ENCODE data around the gene VEPH1. TPM values are rescaled to one million over a fixed set of nuclear protein-coding genes. Genes with fewer than 3 reads are reported as not detected.

VEPH1 gene
- total and polyA plus RNA-seq, 4 donors = 5.8 to 11.5 (median 8.4) TPM

GRCh38 chr3:157465741-157466140, 37.5 kb downstream of the VEPH1 start:
- no peaks in the 10 kb centered on the region for H3K4me1 ChIP-seq (ENCODE audit: control insufficient read depth, insufficient read depth, low read length)
- H3K27ac ChIP-seq (ENCODE audit: low read depth, low read length) = no peak overlapping the region
- WGBS (ENCODE audit: insufficient coverage) = no CpG with 5 or more reads among the region's 1 CpG

GRCh38 chr3:157464321-157464720, 38.9 kb downstream of the VEPH1 start:
- WGBS (ENCODE audit: insufficient coverage) = 78% methylated on average over 1 of the region's 3 CpGs

More at GRCh38 chr3:157465741-157466140, 37.5 kb downstream of the VEPH1 start:
- H3K27me3 ChIP-seq (ENCODE audit: control insufficient read depth, insufficient read depth, low read length) = no peaks in the 10 kb centered on the region
- H3K36me3 ChIP-seq (ENCODE audit: control insufficient read depth, insufficient read depth, low read length) = no peaks in the 10 kb centered on the region
- DNase-seq (ENCODE audit: low read depth in 4 of 6, low spot score in 6 of 6) = no peak
- H3K4me3 ChIP-seq (ENCODE audit: low read depth, low read length) = no peak overlapping the region
- H3K9me3 ChIP-seq (ENCODE audit: control insufficient read depth, insufficient read depth, low read length) = no peaks in the 10 kb centered on the region

GRCh38 chr3:157463816-157464215, 39.4 kb downstream of the VEPH1 start:
- no peak for DNase-seq (ENCODE audit: low read depth in 4 of 6, low spot score in 6 of 6)
- H3K4me1 ChIP-seq (ENCODE audit: control insufficient read depth, insufficient read depth, low read length) = no peaks in the 10 kb centered on the region
- H3K9me3 ChIP-seq (ENCODE audit: control insufficient read depth, insufficient read depth, low read length) = no peaks in the 10 kb centered on the region
- peak overlapping the region; percentile 65 for H3K27ac ChIP-seq (ENCODE audit: low read depth, low read length)
- no peaks in the 10 kb centered on the region for H3K36me3 ChIP-seq (ENCODE audit: control insufficient read depth, insufficient read depth, low read length)
- no peaks in the 10 kb centered on the region for H3K27me3 ChIP-seq (ENCODE audit: control insufficient read depth, insufficient read depth, low read length)
- 100% methylated on average over 1 of the region's 1 CpG for WGBS (ENCODE audit: insufficient coverage)
- no peak overlapping the region for H3K4me3 ChIP-seq (ENCODE audit: low read depth, low read length)

More at GRCh38 chr3:157464321-157464720, 38.9 kb downstream of the VEPH1 start:
- H3K4me3 ChIP-seq (ENCODE audit: low read depth, low read length) = no peak overlapping the region
- no peaks in the 10 kb centered on the region for H3K36me3 ChIP-seq (ENCODE audit: control insufficient read depth, insufficient read depth, low read length)
- peak overlapping the region; percentile 65 for H3K27ac ChIP-seq (ENCODE audit: low read depth, low read length)
- peak in 2 of 6 donors; percentile 14 to 38 for DNase-seq (ENCODE audit: low read depth in 4 of 6, low spot score in 6 of 6)
- no peaks in the 10 kb centered on the region for H3K4me1 ChIP-seq (ENCODE audit: control insufficient read depth, insufficient read depth, low read length)
- no peaks in the 10 kb centered on the region for H3K9me3 ChIP-seq (ENCODE audit: control insufficient read depth, insufficient read depth, low read length)
- H3K27me3 ChIP-seq (ENCODE audit: control insufficient read depth, insufficient read depth, low read length) = no peaks in the 10 kb centered on the region

- Histone ChIP-seq H3K4me3 (ENCODE audit: low read depth, low read length) (no peak overlapping the region), H3K9me3 (ENCODE audit: control insufficient read depth, insufficient read depth, low read length) (no peaks in the 10 kb centered on the region), H3K4me1 (ENCODE audit: control insufficient read depth, insufficient read depth, low read length) (no peaks in the 10 kb centered on the region), H3K27ac (ENCODE audit: low read depth, low read length) (no peak overlapping the region), H3K27me3 (ENCODE audit: control insufficient read depth, insufficient read depth, low read length) (no peaks in the 10 kb centered on the region), H3K36me3 (ENCODE audit: control insufficient read depth, insufficient read depth, low read length) (no peaks in the 10 kb centered on the region)
- DNase-seq (ENCODE audit: low read depth in 4 of 6, low spot score in 6 of 6) = no peak
- 79% methylated on average over 1 of the region's 2 CpGs for WGBS (ENCODE audit: insufficient coverage)
Measured at GRCh38 chr3:157460253-157460652, 43.0 kb downstream of the VEPH1 start.

GRCh38 chr3:157459706-157460105, 43.5 kb downstream of the VEPH1 start:
- WGBS (ENCODE audit: insufficient coverage) = 100% methylated on average over 1 of the region's 2 CpGs
- H3K9me3 ChIP-seq (ENCODE audit: control insufficient read depth, insufficient read depth, low read length) = no peaks in the 10 kb centered on the region
- H3K27ac ChIP-seq (ENCODE audit: low read depth, low read length) = no peak overlapping the region
- H3K36me3 ChIP-seq (ENCODE audit: control insufficient read depth, insufficient read depth, low read length) = no peaks in the 10 kb centered on the region
- H3K4me1 ChIP-seq (ENCODE audit: control insufficient read depth, insufficient read depth, low read length) = no peaks in the 10 kb centered on the region
- no peaks in the 10 kb centered on the region for H3K27me3 ChIP-seq (ENCODE audit: control insufficient read depth, insufficient read depth, low read length)
- H3K4me3 ChIP-seq (ENCODE audit: low read depth, low read length) = no peak overlapping the region
- DNase-seq (ENCODE audit: low read depth in 4 of 6, low spot score in 6 of 6) = no peak

GRCh38 chr3:157453824-157454223, 49.4 kb downstream of the VEPH1 start:
- H3K4me3 ChIP-seq (ENCODE audit: low read depth, low read length) = no peak overlapping the region
- no peak for DNase-seq (ENCODE audit: low read depth in 4 of 6, low spot score in 6 of 6)
- WGBS (ENCODE audit: insufficient coverage) = 100% methylated on average over 1 of the region's 1 CpG
- no peaks in the 10 kb centered on the region for H3K9me3 ChIP-seq (ENCODE audit: control insufficient read depth, insufficient read depth, low read length)
- H3K27ac ChIP-seq (ENCODE audit: low read depth, low read length) = no peak overlapping the region
- no peaks in the 10 kb centered on the region for H3K36me3 ChIP-seq (ENCODE audit: control insufficient read depth, insufficient read depth, low read length)
- H3K27me3 ChIP-seq (ENCODE audit: control insufficient read depth, insufficient read depth, low read length) = no peaks in the 10 kb centered on the region
- no peaks in the 10 kb centered on the region for H3K4me1 ChIP-seq (ENCODE audit: control insufficient read depth, insufficient read depth, low read length)

- Histone ChIP-seq H3K4me3 (ENCODE audit: low read depth, low read length) (no peak overlapping the region), H3K36me3 (ENCODE audit: control insufficient read depth, insufficient read depth, low read length) (no peaks in the 10 kb centered on the region), H3K27me3 (ENCODE audit: control insufficient read depth, insufficient read depth, low read length) (no peaks in the 10 kb centered on the region), H3K4me1 (ENCODE audit: control insufficient read depth, insufficient read depth, low read length) (no peaks in the 10 kb centered on the region), H3K27ac (ENCODE audit: low read depth, low read length) (no peak overlapping the region), H3K9me3 (ENCODE audit: control insufficient read depth, insufficient read depth, low read length) (no peaks in the 10 kb centered on the region)
- 94% methylated on average over 3 of the region's 3 CpGs for WGBS (ENCODE audit: insufficient coverage)
- no peak for DNase-seq (ENCODE audit: low read depth in 4 of 6, low spot score in 6 of 6)
Measured at GRCh38 chr3:157452097-157452496, 51.1 kb downstream of the VEPH1 start.

GRCh38 chr3:157447026-157447694, 56.1 kb downstream of the VEPH1 start:
- no CpG with 5 or more reads among the region's 3 CpGs for WGBS (ENCODE audit: insufficient coverage)
- Histone ChIP-seq H3K4me3 (ENCODE audit: low read depth, low read length) (no peak overlapping the region), H3K9me3 (ENCODE audit: control insufficient read depth, insufficient read depth, low read length) (no peaks in the 10 kb centered on the region), H3K27me3 (ENCODE audit: control insufficient read depth, insufficient read depth, low read length) (no peaks in the 10 kb centered on the region), H3K27ac (ENCODE audit: low read depth, low read length) (no peak overlapping the region), H3K4me1 (ENCODE audit: control insufficient read depth, insufficient read depth, low read length) (no peaks in the 10 kb centered on the region), H3K36me3 (ENCODE audit: control insufficient read depth, insufficient read depth, low read length) (peaks cover 4% of the 10 kb centered on the region)
- peak in 3 of 6 donors; percentile 17 to 79 (median 62) for DNase-seq (ENCODE audit: low read depth in 4 of 6, low spot score in 6 of 6)

GRCh38 chr3:157445857-157446256, 57.4 kb downstream of the VEPH1 start:
- H3K9me3 ChIP-seq (ENCODE audit: control insufficient read depth, insufficient read depth, low read length) = no peaks in the 10 kb centered on the region
- no peaks in the 10 kb centered on the region for H3K4me1 ChIP-seq (ENCODE audit: control insufficient read depth, insufficient read depth, low read length)
- no peaks in the 10 kb centered on the region for H3K27me3 ChIP-seq (ENCODE audit: control insufficient read depth, insufficient read depth, low read length)
- H3K4me3 ChIP-seq (ENCODE audit: low read depth, low read length) = no peak overlapping the region
- H3K36me3 ChIP-seq (ENCODE audit: control insufficient read depth, insufficient read depth, low read length) = peaks cover 4% of the 10 kb centered on the region
- no CpG with 5 or more reads among the region's 1 CpG for WGBS (ENCODE audit: insufficient coverage)
- no peak overlapping the region for H3K27ac ChIP-seq (ENCODE audit: low read depth, low read length)
- no peak for DNase-seq (ENCODE audit: low read depth in 4 of 6, low spot score in 6 of 6)

GRCh38 chr3:157444797-157445184, 58.4 kb downstream of the VEPH1 start:
- no peak for DNase-seq (ENCODE audit: low read depth in 4 of 6, low spot score in 6 of 6)
- Histone ChIP-seq H3K36me3 (ENCODE audit: control insufficient read depth, insufficient read depth, low read length) (peaks cover 4% of the 10 kb centered on the region), H3K4me3 (ENCODE audit: low read depth, low read length) (no peak overlapping the region), H3K27ac (ENCODE audit: low read depth, low read length) (no peak overlapping the region), H3K27me3 (ENCODE audit: control insufficient read depth, insufficient read depth, low read length) (no peaks in the 10 kb centered on the region), H3K9me3 (ENCODE audit: control insufficient read depth, insufficient read depth, low read length) (no peaks in the 10 kb centered on the region), H3K4me1 (ENCODE audit: control insufficient read depth, insufficient read depth, low read length) (no peaks in the 10 kb centered on the region)
- no CpG with 5 or more reads among the region's 1 CpG for WGBS (ENCODE audit: insufficient coverage)
